Suprapubic skin (tissue), 4 donors: ENCODE results near the gene FCAMR. TPM values are rescaled to one million over a fixed set of nuclear protein-coding genes. Genes with fewer than 3 reads are reported as not detected.
A peak's percentile ranks its signal among the peaks of the same experiment; 100 is the strongest.

Source experiments
- DNase-seq, 2 donors: peaks; one replicate each; pipeline ENCODE4 v3.0.0-alpha.2; 2019; ENCODE audit warnings: low spot score in 2 of 2
- H3K27ac ChIP-seq: fragments of 200-600 bp; sonication (generic); one replicate; pipeline ENCODE4 v1.5.1; 2019
- H3K27me3 ChIP-seq: fragments of 200-600 bp; sonication (generic); one replicate; pipeline ENCODE4 v1.5.1; 2019
- H3K36me3 ChIP-seq: fragments of 200-600 bp; sonication (generic); one replicate; pipeline ENCODE4 v1.5.1; 2019
- H3K4me1 ChIP-seq: fragments of 200-600 bp; sonication (generic); one replicate; pipeline ENCODE4 v1.5.1; 2019
- H3K4me3 ChIP-seq: fragments of 200-600 bp; sonication (generic); one replicate; pipeline ENCODE4 v1.5.1; 2019; ENCODE audit warnings: mild to moderate bottlenecking
- H3K9me3 ChIP-seq: fragments of 200-600 bp; sonication (generic); one replicate; pipeline ENCODE4 v1.5.1; 2019
- CTCF ChIP-seq, 2 donors: fragments of 200-600 bp in 1 of 2; fragments of 450-650 bp in 1 of 2; sonication (generic) in 1 of 2; IDR thresholded peaks; one replicate each; pipeline ENCODE4 v1.5.1; 2016 to 2019; ENCODE audit warnings: antibody characterized with exemption in 2 of 2, mild to moderate bottlenecking in 1 of 2, moderate library complexity in 1 of 2
- EP300 ChIP-seq: sonication (generic); formaldehyde crosslinking; IDR thresholded peaks from one replicate; pipeline ENCODE4 v1.6.1; 2017; ENCODE audit warnings: antibody characterized with exemption
- POLR2A ChIP-seq, 2 donors: fragments of 450-650 bp; IDR thresholded peaks; one replicate each; pipeline ENCODE4 v1.6.1; 2017; ENCODE audit warnings: antibody characterized with exemption in 2 of 2, mild to moderate bottlenecking in 2 of 2, moderate library complexity in 2 of 2
- POLR2AphosphoS5 ChIP-seq, 3 donors: sonication (generic); formaldehyde crosslinking; IDR thresholded peaks; one replicate each; pipeline ENCODE4 v1.6.1; 2017; ENCODE audit warnings: antibody characterized with exemption in 3 of 3
- WGBS: methylation state at CpG from one replicate; pipeline ENCODE4 v1.1.5; 2018; 5-methylcytosine and 5-hydroxymethylcytosine counted together
- total RNA-seq, 4 donors: library from RNA; depleted of rRNA; stranded (reverse); fragments of >200 nt; gene quantifications; one replicate each; pipeline ENCODE4 v1.1.0, GENCODE V29; 2016

FCAMR gene
- total RNA-seq, 4 donors from 2014 or later = not detected

GRCh38 chr1:206961668-206962067 lies 8.6 kb downstream of the FCAMR start:
- peaks cover 7% of the 10 kb centered on the region for H3K4me1 ChIP-seq
- TF ChIP-seq POLR2A (IDR thresholded peaks at IDR 0.05) (no peak), EP300 (no peak), POLR2AphosphoS5 (IDR thresholded peaks at IDR 0.05) (no peak), CTCF (IDR thresholded peaks at IDR 0.05) (no peak)
- WGBS = 61% methylated on average over 3 of the region's 3 CpGs
- no peaks in the 10 kb centered on the region for H3K36me3 ChIP-seq
- no peaks in the 10 kb centered on the region for H3K9me3 ChIP-seq
- no peak for DNase-seq
- H3K27ac ChIP-seq = no peak overlapping the region
- H3K4me3 ChIP-seq = no peak overlapping the region
- no peaks in the 10 kb centered on the region for H3K27me3 ChIP-seq

- no peak overlapping the region for H3K4me3 ChIP-seq
- no peak for TF ChIP-seq POLR2A (IDR thresholded peaks at IDR 0.05)
These were observed 9.4 kb downstream of the FCAMR start for GRCh38 chr1:206960676-206961386.

GRCh38 chr1:206958144-206958543 lies 12.1 kb downstream of the FCAMR start:
- Histone ChIP-seq H3K4me3 (no peak overlapping the region), H3K36me3 (no peaks in the 10 kb centered on the region), H3K9me3 (no peaks in the 10 kb centered on the region), H3K27ac (no peak overlapping the region), H3K27me3 (no peaks in the 10 kb centered on the region), H3K4me1 (peaks cover 24% of the 10 kb centered on the region)
- WGBS = 88% methylated on average over 2 of the region's 2 CpGs
- DNase-seq = no peak
- TF ChIP-seq CTCF (IDR thresholded peaks at IDR 0.05) = no peak
- TF ChIP-seq POLR2A (IDR thresholded peaks at IDR 0.05) = no peak
- TF ChIP-seq POLR2AphosphoS5 (IDR thresholded peaks at IDR 0.05) = no peak
- no peak for TF ChIP-seq EP300

More at GRCh38 chr1:206960676-206961386, 9.4 kb downstream of the FCAMR start:
- no peaks in the 10 kb centered on the region for H3K27me3 ChIP-seq
- no peak for DNase-seq
- 88% methylated on average over 6 of the region's 6 CpGs for WGBS
- H3K36me3 ChIP-seq = no peaks in the 10 kb centered on the region
- peaks cover 7% of the 10 kb centered on the region for H3K4me1 ChIP-seq
- no peak overlapping the region for H3K27ac ChIP-seq
- H3K9me3 ChIP-seq = no peaks in the 10 kb centered on the region

GRCh38 chr1:206957639-206958038 lies 12.6 kb downstream of the FCAMR start:
- Histone ChIP-seq H3K27me3 (no peaks in the 10 kb centered on the region), H3K9me3 (no peaks in the 10 kb centered on the region), H3K36me3 (no peaks in the 10 kb centered on the region), H3K4me1 (peaks cover 25% of the 10 kb centered on the region), H3K27ac (no peak overlapping the region), H3K4me3 (no peak overlapping the region)
- DNase-seq = no peak
- 84% methylated on average over 5 of the region's 5 CpGs for WGBS
- TF ChIP-seq POLR2AphosphoS5 (IDR thresholded peaks at IDR 0.05) = no peak
- TF ChIP-seq EP300 = no peak
- TF ChIP-seq POLR2A (IDR thresholded peaks at IDR 0.05) = no peak
- TF ChIP-seq CTCF (IDR thresholded peaks at IDR 0.05) = no peak

DNA sequence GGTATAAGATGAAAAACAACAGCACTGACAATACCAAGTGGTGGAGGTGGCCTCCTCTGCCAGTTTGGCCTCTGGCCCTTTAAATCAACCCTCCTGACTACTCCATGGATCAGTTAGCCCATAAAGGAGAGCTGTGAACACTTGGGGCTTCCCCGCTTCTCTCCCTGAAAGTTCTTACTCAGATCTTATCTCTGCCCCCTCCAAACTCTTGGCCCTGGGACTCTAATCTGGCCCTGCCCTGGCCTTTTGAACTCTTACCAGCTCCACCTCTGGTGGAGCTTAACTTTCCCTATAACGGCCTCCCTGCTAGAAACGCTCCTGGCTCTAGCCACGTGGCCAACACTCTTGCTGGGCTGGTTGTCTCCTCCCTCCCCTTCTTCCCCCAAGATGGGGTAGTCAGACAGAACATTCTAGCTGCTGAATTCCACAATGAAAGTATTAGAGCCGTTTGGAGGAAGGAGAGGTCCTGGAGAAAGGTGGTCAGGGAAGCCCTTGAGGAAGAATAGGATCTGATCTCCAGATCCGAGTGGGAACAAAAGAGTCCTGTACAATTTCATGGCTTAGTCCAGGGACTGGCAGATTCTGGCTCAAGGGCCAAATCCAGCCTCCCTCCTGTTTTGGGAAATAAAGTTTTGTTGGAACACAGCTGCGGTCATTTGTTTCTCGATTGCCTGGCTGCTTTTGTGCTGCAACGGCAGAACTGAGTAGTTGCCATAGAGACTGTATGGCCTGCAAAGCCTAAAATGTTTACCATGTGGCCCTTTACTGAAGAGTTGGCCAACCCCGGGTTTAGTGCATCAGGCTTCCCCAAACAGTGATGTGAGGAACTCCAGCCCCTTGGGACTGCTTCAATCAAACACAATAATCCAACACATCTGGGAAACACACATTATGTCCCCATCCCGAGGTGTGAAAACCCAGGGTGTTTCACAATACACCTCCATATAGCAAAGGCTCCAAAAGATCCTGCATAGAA lies 14.5 kb downstream of the FCAMR start:
- Histone ChIP-seq H3K4me3 (no peak overlapping the region), H3K27me3 (no peaks in the 10 kb centered on the region), H3K27ac (peak overlapping the region; percentile 8), H3K4me1 (peaks cover 25% of the 10 kb centered on the region), H3K9me3 (no peaks in the 10 kb centered on the region), H3K36me3 (no peaks in the 10 kb centered on the region)
- WGBS = 39% methylated on average over 11 of the region's 11 CpGs
- no peak for TF ChIP-seq POLR2A (IDR thresholded peaks at IDR 0.05)
- no peak for TF ChIP-seq POLR2AphosphoS5 (IDR thresholded peaks at IDR 0.05)
- TF ChIP-seq EP300 = no peak
- TF ChIP-seq CTCF (IDR thresholded peaks at IDR 0.05) = no peak
- DNase-seq = no peak
